Fibroblast of the conjunctiva (primary cell): ENCODE data around the gene ANXA9.
A peak's percentile ranks its signal among the peaks of the same experiment; 100 is the strongest.

Experiments
- DNase-seq: peaks from one replicate; pipeline ENCODE4 v3.0.0-alpha.2; 2010; ENCODE audit warnings: low read depth

Gene ANXA9

GRCh38 chr1:150981805-150982712, at the start of gene ANXA9:
Gene ANXA9, plus strand, starts transcription at chr1:150982292. Its CDS starts 814 bp downstream, at chr1:150983106.
- DNase-seq, result no peak

GRCh38 chr1:150944856-150945255, 37.2 kb upstream of the ANXA9 start:
- DNase-seq, result no peak

- no peak for DNase-seq
Observed at GRCh38 chr1:150954708-150955107, 27.4 kb upstream of the ANXA9 start.

GRCh38 chr1:150955280-150955679, 26.8 kb upstream of the ANXA9 start:
- DNase-seq, result no peak

GRCh38 chr1:150957666-150958065, 24.4 kb upstream of the ANXA9 start:
- DNase-seq, result no peak

GRCh38 chr1:150960646-150961045, 21.4 kb upstream of the ANXA9 start:
- no peak for DNase-seq

- no peak for DNase-seq
Observed at GRCh38 chr1:150961756-150962155, 20.3 kb upstream of the ANXA9 start.

GRCh38 chr1:150963321-150964163, 18.6 kb upstream of the ANXA9 start:
- no peak for DNase-seq

GRCh38 chr1:150964164-150964489, 18.0 kb upstream of the ANXA9 start:
- no peak for DNase-seq

GRCh38 chr1:150965605-150966004, 16.5 kb upstream of the ANXA9 start:
- no peak for DNase-seq

- no peak for DNase-seq
Observed at GRCh38 chr1:150966011-150966410, 16.1 kb upstream of the ANXA9 start.

GRCh38 chr1:150967936-150968335, 14.2 kb upstream of the ANXA9 start:
- DNase-seq, result no peak

GRCh38 chr1:150968491-150968890, 13.6 kb upstream of the ANXA9 start:
- DNase-seq, result no peak

- DNase-seq, result no peak
Observed at GRCh38 chr1:150969626-150970025, 12.5 kb upstream of the ANXA9 start.

GRCh38 chr1:150970808-150971582, 11.1 kb upstream of the ANXA9 start:
- peak; percentile 38 for DNase-seq

- DNase-seq, result no peak
Observed at GRCh38 chr1:150971583-150972416, 10.3 kb upstream of the ANXA9 start.

- no peak for DNase-seq
Observed at GRCh38 chr1:150972417-150972940, 9.6 kb upstream of the ANXA9 start.

GRCh38 chr1:150973258-150973835, 8.7 kb upstream of the ANXA9 start:
- DNase-seq, result no peak

- DNase-seq, result no peak
Observed at GRCh38 chr1:150973836-150974579, 8.1 kb upstream of the ANXA9 start.
